Measurements from ENCODE around the gene ACTL10.
"Not testable (repeated sequence)": the region's sequence is repeated elsewhere in the genome, so short reads cannot be mapped to it uniquely, and the experiment has no call there.

Gene ACTL10

DNA sequence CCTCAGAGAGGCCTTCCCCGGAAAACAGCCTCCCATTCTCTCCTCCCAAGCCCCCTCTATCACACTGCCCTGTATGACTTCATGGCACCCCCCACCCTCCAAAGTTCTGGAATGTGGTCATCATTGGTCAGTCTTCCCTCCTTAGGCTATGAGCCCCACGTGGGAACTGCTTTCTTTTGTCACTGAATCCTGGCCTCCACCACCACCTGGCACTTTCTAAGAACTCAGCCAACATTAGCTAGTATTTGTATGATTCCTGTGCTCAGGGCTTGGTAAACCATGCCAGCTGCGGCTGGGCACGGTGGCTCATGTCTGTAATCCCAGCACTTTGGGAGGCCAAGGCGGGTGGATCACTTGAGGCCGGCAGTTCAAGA is 27.9 kb downstream of the ACTL10 start:
- no peaks in the 10 kb centered on the region for H3K36me3 ChIP-seq (ENCODE audit: insufficient read depth, low read length)
- no peaks in the 10 kb centered on the region for H3K27me3 ChIP-seq (ENCODE audit: control insufficient read depth in 1 of 2, insufficient read depth in 2 of 2, low read length in 2 of 2)
- no peak overlapping the region for H3K27ac ChIP-seq (ENCODE audit: low read depth, low read length)
- no peak overlapping the region for H3K4me3 ChIP-seq (ENCODE audit: low read depth in 1 of 2, low read length in 2 of 2)
- no peaks in the 10 kb centered on the region for H3K9me3 ChIP-seq (ENCODE audit: low read length)
- H3K9ac ChIP-seq (ENCODE audit: low read length), result no peak overlapping the region
- no peaks in the 10 kb centered on the region for H3K4me1 ChIP-seq (ENCODE audit: insufficient read depth, low read length)

DNA sequence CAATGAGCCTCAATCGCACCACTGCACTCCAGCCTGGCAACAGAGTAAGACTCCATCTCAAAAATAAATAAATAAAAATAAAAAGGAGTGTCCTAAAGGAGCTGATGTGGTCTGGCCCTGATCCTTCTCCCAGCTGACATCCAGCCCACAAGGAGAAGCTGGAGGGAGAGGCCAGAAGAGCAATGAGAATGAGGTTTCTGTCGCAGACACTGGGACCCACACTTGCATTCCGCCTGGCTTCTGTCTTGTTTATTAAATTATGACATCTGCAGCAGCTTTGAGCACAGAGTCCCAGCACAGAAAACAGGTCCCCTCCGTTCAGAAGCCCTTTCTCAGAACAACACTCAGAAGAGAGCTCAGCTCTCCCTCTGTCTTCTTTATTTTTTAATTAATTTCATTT is 29.7 kb downstream of the ACTL10 start:
- H3K4me1 ChIP-seq (ENCODE audit: insufficient read depth, low read length), result no peaks in the 10 kb centered on the region
- H3K27ac ChIP-seq (ENCODE audit: low read depth, low read length), result no peak overlapping the region

DNA sequence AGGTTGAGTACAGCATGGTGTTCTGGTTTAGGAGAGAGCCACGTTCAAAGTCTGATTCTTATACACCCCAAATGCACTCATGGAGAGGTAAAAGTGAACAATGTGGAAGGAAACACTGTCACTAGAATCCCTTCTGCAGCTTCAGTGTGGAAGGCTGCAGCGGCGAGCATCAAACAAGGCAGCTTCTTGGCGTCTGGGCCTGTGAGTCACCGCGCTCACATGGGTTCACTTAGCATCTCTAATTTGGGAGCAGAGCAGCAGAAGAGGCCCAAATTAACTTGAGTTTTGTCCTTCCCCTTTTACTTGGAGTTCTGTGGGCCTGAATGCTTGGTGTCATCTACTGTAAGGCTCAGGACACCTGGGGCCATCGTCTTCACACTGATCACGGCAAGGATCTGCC is 30.4 kb downstream of the ACTL10 start:
- Histone ChIP-seq H3K27me3 (ENCODE audit: control insufficient read depth in 1 of 2, insufficient read depth in 2 of 2, low read length in 2 of 2) (no peaks in the 10 kb centered on the region), H3K27ac (ENCODE audit: low read depth, low read length) (no peak overlapping the region), H3K4me3 (ENCODE audit: low read depth in 1 of 2, low read length in 2 of 2) (no peak overlapping the region), H3K9ac (ENCODE audit: low read length) (no peak overlapping the region), H3K4me1 (ENCODE audit: insufficient read depth, low read length) (no peaks in the 10 kb centered on the region), H3K36me3 (ENCODE audit: insufficient read depth, low read length) (no peaks in the 10 kb centered on the region), H3K9me3 (ENCODE audit: low read length) (no peaks in the 10 kb centered on the region)

More for the DNA sequence above, 29.7 kb downstream of the ACTL10 start:
- Histone ChIP-seq H3K9ac (ENCODE audit: low read length) (no peak overlapping the region), H3K4me3 (ENCODE audit: low read depth in 1 of 2, low read length in 2 of 2) (no peak overlapping the region), H3K36me3 (ENCODE audit: insufficient read depth, low read length) (no peaks in the 10 kb centered on the region), H3K27me3 (ENCODE audit: control insufficient read depth in 1 of 2, insufficient read depth in 2 of 2, low read length in 2 of 2) (no peaks in the 10 kb centered on the region), H3K9me3 (ENCODE audit: low read length) (no peaks in the 10 kb centered on the region)

DNA sequence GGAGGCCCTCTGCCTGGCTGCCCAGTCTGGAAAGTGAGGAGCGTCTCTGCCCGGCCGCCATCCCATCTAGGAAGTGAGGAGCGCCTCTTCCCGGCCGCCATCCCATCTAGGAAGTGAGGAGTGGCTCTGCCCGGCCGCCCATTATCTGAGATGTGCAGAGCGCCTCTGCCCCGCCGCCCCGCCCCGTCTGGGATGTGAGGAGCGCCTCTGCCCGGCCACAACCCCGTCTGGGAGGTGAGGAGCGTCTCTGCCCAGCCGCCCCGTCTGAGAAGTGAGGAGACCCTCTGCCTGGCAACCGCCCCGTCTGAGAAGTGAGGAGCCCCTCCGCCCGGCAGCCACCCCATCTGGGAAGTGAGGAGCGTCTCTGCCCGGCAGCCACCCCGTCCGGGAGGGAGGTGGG is 32.2 kb downstream of the ACTL10 start:
- H3K36me3 ChIP-seq (ENCODE audit: insufficient read depth, low read length); H3K4me1 ChIP-seq (ENCODE audit: insufficient read depth, low read length); H3K9me3 ChIP-seq (ENCODE audit: low read length); H3K9ac ChIP-seq (ENCODE audit: low read length); H3K27me3 ChIP-seq (ENCODE audit: control insufficient read depth in 1 of 2, insufficient read depth in 2 of 2, low read length in 2 of 2); H3K27ac ChIP-seq (ENCODE audit: low read depth, low read length); H3K4me3 ChIP-seq (ENCODE audit: low read depth in 1 of 2, low read length in 2 of 2): not testable (repeated sequence)

DNA sequence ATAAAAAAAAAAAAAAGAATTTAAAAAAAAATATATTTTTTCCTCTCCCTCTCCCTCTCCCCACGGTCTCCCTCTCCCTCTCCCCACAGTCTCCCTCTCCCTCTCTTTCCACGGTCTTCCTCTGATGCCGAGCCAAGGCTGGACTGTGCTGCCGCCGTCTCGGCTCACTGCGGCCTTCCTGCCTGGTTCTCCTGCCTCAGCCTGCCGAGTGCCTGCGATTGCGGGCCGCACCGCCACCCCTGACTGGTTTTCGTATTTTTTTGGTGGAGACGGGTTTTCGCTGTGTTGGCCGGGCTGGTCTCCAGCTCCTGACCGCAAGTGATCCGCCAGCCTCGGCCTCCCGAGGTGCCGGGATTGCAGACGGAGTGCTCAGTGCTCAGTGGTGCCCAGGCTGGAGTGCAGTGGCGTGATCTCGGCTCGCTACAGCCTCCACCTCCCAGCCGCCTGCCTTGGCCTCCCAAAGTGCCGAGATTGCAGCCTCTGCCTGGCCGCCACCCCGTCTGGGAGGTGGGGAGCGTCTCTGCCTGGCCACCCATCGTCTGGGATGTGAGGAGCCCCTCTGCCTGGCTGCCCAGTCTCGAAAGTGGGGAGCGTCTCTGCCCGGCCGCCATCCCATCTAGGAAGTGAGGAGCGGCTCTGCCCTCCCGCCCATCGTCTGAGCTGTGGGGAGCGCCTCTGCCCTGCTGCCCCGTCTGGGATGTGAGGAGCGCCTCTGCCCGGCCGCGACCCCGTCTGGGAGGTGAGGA is 34.1 kb downstream of the ACTL10 start:
- not testable (repeated sequence) for H3K27ac ChIP-seq (ENCODE audit: low read depth, low read length); H3K9me3 ChIP-seq (ENCODE audit: low read length); H3K36me3 ChIP-seq (ENCODE audit: insufficient read depth, low read length); H3K4me3 ChIP-seq (ENCODE audit: low read depth in 1 of 2, low read length in 2 of 2); H3K27me3 ChIP-seq (ENCODE audit: control insufficient read depth in 1 of 2, insufficient read depth in 2 of 2, low read length in 2 of 2); H3K9ac ChIP-seq (ENCODE audit: low read length); H3K4me1 ChIP-seq (ENCODE audit: insufficient read depth, low read length)

DNA sequence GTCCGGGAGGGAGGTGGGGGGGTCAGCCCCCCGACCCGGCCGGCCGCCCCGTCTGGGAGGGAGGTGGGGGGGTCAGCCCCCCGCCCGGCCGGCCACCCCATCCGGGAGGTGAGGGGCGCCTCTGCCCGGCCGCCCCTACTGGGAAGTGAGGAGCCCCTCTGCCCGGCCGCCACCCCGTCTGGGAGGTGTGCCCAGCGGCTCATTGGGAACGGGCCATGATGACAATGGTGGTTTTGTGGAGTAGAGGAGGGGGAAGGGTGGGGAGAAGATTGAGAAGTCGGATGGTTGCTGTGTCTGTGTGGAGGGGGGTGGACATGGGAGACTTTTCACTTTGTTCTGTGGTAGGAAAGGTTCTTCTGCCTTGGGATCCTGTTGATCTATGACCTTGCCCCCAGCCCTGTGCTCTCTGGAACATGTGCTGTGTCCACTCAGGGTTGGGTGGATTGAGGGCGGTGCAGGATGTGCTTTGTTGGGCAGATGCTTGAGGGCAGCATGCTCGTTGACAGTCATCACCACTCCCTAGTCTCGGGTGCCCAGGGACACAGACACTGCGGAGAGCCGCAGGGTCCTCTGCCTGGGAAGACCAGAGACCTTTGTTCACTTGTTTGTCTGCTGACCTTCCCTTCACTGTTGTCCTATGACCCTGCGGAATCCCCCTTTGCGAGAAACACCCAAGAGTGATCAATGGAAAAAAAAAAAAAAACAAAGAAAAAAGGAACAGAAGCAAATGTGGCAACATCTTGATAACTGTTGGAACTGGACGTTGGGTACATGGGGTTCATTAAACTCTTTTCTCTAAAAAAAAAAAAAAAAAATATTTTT is 35.1 kb downstream of the ACTL10 start:
- H3K27ac ChIP-seq (ENCODE audit: low read depth, low read length), result no peak overlapping the region
- H3K27me3 ChIP-seq (ENCODE audit: control insufficient read depth in 1 of 2, insufficient read depth in 2 of 2, low read length in 2 of 2), result no peaks in the 10 kb centered on the region
- H3K9ac ChIP-seq (ENCODE audit: low read length), result no peak overlapping the region
- no peak overlapping the region for H3K4me3 ChIP-seq (ENCODE audit: low read depth in 1 of 2, low read length in 2 of 2)
- no peaks in the 10 kb centered on the region for H3K9me3 ChIP-seq (ENCODE audit: low read length)
- peaks cover under 1% of the 10 kb centered on the region for H3K36me3 ChIP-seq (ENCODE audit: insufficient read depth, low read length)
- H3K4me1 ChIP-seq (ENCODE audit: insufficient read depth, low read length), result no peaks in the 10 kb centered on the region

DNA sequence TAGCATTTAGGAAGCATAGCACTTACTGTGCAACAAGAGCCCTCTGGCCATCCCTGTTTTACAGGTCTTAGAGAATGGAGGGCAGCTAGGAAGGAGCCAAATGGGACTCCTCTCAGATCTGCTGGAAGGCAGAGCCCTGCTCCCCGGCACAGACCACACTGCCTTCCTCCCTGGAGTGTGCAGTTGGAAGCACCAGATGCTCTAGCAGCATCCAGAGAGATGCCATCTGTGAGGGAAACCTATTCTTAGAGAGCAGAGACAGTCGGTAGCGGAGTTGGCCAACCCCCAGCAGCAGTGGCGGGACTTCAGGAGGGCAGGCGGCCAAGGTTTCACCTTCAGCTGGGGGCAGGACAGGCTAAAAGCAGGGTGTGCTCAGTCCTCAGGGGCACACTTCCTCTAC is 36.1 kb downstream of the ACTL10 start:
- no peak overlapping the region for H3K4me3 ChIP-seq (ENCODE audit: low read depth in 1 of 2, low read length in 2 of 2)
- H3K9me3 ChIP-seq (ENCODE audit: low read length), result no peaks in the 10 kb centered on the region
- H3K27ac ChIP-seq (ENCODE audit: low read depth, low read length), result no peak overlapping the region
- H3K27me3 ChIP-seq (ENCODE audit: control insufficient read depth in 1 of 2, insufficient read depth in 2 of 2, low read length in 2 of 2), result no peaks in the 10 kb centered on the region
- no peak overlapping the region for H3K9ac ChIP-seq (ENCODE audit: low read length)
- peaks cover 9% of the 10 kb centered on the region for H3K36me3 ChIP-seq (ENCODE audit: insufficient read depth, low read length)
- H3K4me1 ChIP-seq (ENCODE audit: insufficient read depth, low read length), result no peaks in the 10 kb centered on the region

DNA sequence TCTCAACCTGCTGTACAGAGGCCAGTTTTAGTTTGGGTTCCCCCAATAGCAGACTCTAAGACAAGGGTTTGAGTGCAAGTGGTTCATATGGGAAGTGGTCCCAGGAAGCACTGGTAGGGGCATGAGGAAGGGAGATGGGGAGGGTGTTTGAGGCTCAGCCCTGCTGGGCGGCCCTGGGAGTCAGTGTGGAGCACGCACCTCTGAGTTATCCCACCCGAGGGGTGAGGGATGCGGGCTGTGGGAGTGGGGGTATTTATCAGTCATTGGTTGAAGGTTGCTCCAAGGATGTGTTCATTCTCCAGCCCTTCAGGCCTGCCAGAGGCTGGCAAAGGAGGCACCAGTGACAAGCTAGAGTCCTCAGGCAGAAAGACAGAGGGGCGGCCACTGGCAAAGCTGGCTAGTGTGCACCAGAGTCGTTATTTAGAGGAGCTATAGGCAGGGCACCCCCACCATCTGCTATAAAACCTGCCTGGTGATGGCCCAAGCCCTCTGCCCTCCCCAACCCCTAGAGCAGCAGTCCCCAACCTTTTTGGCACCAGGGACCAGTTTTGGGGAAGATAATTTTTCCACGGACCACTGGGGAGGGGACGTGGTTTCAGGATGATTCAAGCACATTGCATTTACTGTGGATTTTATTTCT is 36.9 kb downstream of the ACTL10 start:
- peaks cover 9% of the 10 kb centered on the region for H3K36me3 ChIP-seq (ENCODE audit: insufficient read depth, low read length)
- H3K4me1 ChIP-seq (ENCODE audit: insufficient read depth, low read length), result no peaks in the 10 kb centered on the region
- H3K9me3 ChIP-seq (ENCODE audit: low read length), result no peaks in the 10 kb centered on the region
- no peak overlapping the region for H3K4me3 ChIP-seq (ENCODE audit: low read depth in 1 of 2, low read length in 2 of 2)
- H3K27me3 ChIP-seq (ENCODE audit: control insufficient read depth in 1 of 2, insufficient read depth in 2 of 2, low read length in 2 of 2), result no peaks in the 10 kb centered on the region
- H3K27ac ChIP-seq (ENCODE audit: low read depth, low read length), result no peak overlapping the region
- H3K9ac ChIP-seq (ENCODE audit: low read length), result no peak overlapping the region

DNA sequence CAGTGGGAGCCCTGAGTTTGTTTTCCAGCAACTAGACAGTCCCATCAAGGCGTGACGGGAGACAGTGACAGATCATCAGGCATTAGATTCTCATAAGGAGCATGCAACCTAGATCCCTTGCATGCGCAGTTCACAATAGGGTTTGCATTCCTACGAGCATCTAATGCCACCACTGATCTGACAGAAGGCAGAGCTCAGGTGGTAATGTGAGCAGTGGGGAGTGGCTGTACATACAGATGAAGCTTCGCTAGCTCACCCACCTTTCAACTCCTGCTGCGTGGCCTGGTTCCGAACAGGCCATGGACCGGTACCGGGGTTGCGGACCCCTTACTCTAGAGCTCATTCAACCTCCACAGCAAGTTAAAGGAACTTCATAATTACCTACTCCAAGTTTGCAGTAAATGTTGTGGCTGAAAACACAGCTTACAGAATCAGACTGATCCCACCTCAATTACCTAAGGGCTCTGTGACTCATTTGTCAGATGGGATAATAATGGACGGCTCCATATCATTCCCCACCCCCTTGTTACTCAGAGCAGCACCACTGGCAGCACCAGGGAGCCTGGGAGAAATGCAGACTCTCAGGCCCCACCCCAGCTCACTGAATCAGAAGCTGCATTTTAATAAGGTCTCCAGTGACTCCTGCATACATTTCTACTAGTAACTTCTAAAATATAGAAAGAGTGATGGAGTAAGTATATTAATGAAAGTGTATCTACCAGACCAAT is 37.6 kb downstream of the ACTL10 start:
- Histone ChIP-seq H3K27me3 (ENCODE audit: control insufficient read depth in 1 of 2, insufficient read depth in 2 of 2, low read length in 2 of 2) (no peaks in the 10 kb centered on the region), H3K9ac (ENCODE audit: low read length) (no peak overlapping the region), H3K4me3 (ENCODE audit: low read depth in 1 of 2, low read length in 2 of 2) (no peak overlapping the region), H3K4me1 (ENCODE audit: insufficient read depth, low read length) (no peaks in the 10 kb centered on the region), H3K36me3 (ENCODE audit: insufficient read depth, low read length) (peaks cover 9% of the 10 kb centered on the region), H3K27ac (ENCODE audit: low read depth, low read length) (no peak overlapping the region), H3K9me3 (ENCODE audit: low read length) (no peaks in the 10 kb centered on the region)

DNA sequence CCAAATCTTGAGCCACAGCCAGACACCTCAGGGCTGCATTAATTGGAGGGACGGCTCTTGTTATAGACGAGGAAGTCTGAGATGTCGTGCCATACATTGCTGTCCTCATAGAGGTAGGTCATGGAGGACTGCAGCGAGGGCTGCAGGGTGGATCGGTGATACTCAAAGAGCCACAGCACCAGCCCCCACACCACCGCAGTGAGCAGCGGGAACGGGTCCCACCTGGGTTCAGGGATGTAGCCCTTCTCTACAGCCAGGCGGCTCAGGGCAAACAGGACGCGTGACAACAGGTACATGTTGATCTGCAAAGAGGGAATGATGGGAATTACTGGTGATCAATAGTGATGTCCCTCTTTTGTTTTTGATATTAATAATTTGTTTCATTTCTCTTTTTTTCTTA is 40.9 kb downstream of the ACTL10 start:
- peaks cover 32% of the 10 kb centered on the region for H3K36me3 ChIP-seq (ENCODE audit: insufficient read depth, low read length)
- H3K9me3 ChIP-seq (ENCODE audit: low read length), result no peaks in the 10 kb centered on the region
- no peak overlapping the region for H3K27ac ChIP-seq (ENCODE audit: low read depth, low read length)
- H3K4me3 ChIP-seq (ENCODE audit: low read depth in 1 of 2, low read length in 2 of 2), result no peak overlapping the region
- no peak overlapping the region for H3K9ac ChIP-seq (ENCODE audit: low read length)
- no peaks in the 10 kb centered on the region for H3K4me1 ChIP-seq (ENCODE audit: insufficient read depth, low read length)
- no peaks in the 10 kb centered on the region for H3K27me3 ChIP-seq (ENCODE audit: control insufficient read depth in 1 of 2, insufficient read depth in 2 of 2, low read length in 2 of 2)

DNA sequence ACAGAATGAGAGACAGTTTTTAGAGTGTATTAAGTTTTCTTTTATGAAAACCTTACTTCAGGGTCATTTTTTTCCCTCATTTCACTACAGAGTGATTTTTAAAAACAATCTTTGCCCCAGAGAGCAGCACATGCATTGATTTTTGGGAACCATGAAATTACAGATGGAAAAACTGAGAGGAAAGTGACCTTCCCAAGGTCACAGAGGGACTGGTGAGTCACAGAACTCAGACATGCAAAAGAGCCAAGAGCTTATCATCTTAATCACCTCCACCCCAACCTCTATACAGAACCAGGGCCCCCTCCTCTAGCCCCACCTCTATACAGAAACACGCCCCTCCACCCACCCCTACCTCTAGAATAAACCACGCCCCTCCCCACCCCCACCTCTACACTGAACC is 42.7 kb downstream of the ACTL10 start:
- no peaks in the 10 kb centered on the region for H3K4me1 ChIP-seq (ENCODE audit: insufficient read depth, low read length)
- no peak overlapping the region for H3K9ac ChIP-seq (ENCODE audit: low read length)
- H3K9me3 ChIP-seq (ENCODE audit: low read length), result no peaks in the 10 kb centered on the region
- peaks cover 42% of the 10 kb centered on the region for H3K36me3 ChIP-seq (ENCODE audit: insufficient read depth, low read length)
- no peak overlapping the region for H3K4me3 ChIP-seq (ENCODE audit: low read depth in 1 of 2, low read length in 2 of 2)
- no peak overlapping the region for H3K27ac ChIP-seq (ENCODE audit: low read depth, low read length)
- no peaks in the 10 kb centered on the region for H3K27me3 ChIP-seq (ENCODE audit: control insufficient read depth in 1 of 2, insufficient read depth in 2 of 2, low read length in 2 of 2)
